NCI-H2196 treated with DMSO at 0.1 percent for 48 hours (cell line): ENCODE data around the gene TROAP.
A peak's percentile ranks its signal among the peaks of the same experiment; 100 is the strongest.
"Not testable (repeated sequence)": the region's sequence is repeated elsewhere in the genome, so short reads cannot be mapped to it uniquely, and the experiment has no call there.

Source experiments
- DNase-seq: peaks from one replicate; lab custom pipeline; 2025; ENCODE audit not compliant: unreplicated experiment; lab: John Stamatoyannopoulos, UW

TROAP gene

GRCh38 chr12:49294086-49294803, 28.8 kb upstream of the TROAP start:
- DNase-seq: no peak

- DNase-seq: no peak
Measured at GRCh38 chr12:49294804-49295081, 28.3 kb upstream of the TROAP start.

GRCh38 chr12:49295082-49295936, 27.7 kb upstream of the TROAP start, which contains the start of gene PRPH:
Gene PRPH, plus strand, starts transcription at chr12:49295147. Its CDS starts 54 bp downstream, at chr12:49295201.
- no peak for DNase-seq

- DNase-seq: no peak
Measured at GRCh38 chr12:49296034-49296835, 26.8 kb upstream of the TROAP start.

- peak; percentile 33 for DNase-seq
Measured at GRCh38 chr12:49296836-49297694, 26.0 kb upstream of the TROAP start.

- DNase-seq: no peak
Measured at GRCh38 chr12:49297695-49298060, 25.4 kb upstream of the TROAP start.

- no peak for DNase-seq
Measured at GRCh38 chr12:49298160-49298559, 24.9 kb upstream of the TROAP start.

- no peak for DNase-seq
Measured at GRCh38 chr12:49301760-49302159, 21.3 kb upstream of the TROAP start.

- no peak for DNase-seq
Measured at GRCh38 chr12:49304161-49304560, 18.9 kb upstream of the TROAP start.

- DNase-seq: no peak
Measured at GRCh38 chr12:49305762-49306510, 17.1 kb upstream of the TROAP start.

- DNase-seq: no peak
Measured at GRCh38 chr12:49309386-49309785, 13.7 kb upstream of the TROAP start.

- not testable (repeated sequence) for DNase-seq
Measured at GRCh38 chr12:49310451-49311000, 12.5 kb upstream of the TROAP start.

GRCh38 chr12:49314811-49315210, 8.2 kb upstream of the TROAP start:
- DNase-seq: no peak

GRCh38 chr12:49317118-49317517, 5.9 kb upstream of the TROAP start:
- DNase-seq: not testable (repeated sequence)

- not testable (repeated sequence) for DNase-seq
Measured at GRCh38 chr12:49320411-49321103, 2.5 kb upstream of the TROAP start.

- DNase-seq: no peak
Measured at GRCh38 chr12:49322367-49322707, 718 bp upstream of the TROAP start.

GRCh38 chr12:49323524-49324097, 556 bp downstream of the TROAP start:
- DNase-seq: no peak

- no peak for DNase-seq
Measured at GRCh38 chr12:49325606-49326005, 2.6 kb downstream of the TROAP start.

GRCh38 chr12:49327368-49327767, 4.3 kb downstream of the TROAP start:
- no peak for DNase-seq
